ENCODE data around the gene IQSEC2. TPM values are rescaled to one million over a fixed set of nuclear protein-coding genes. Genes with fewer than 3 reads are reported as not detected.

The IQSEC2 gene
- polyA plus RNA-seq, 1 experiment = 13.5 TPM

GRCh38 chrX:53280331-53281320, 758 bp downstream of the IQSEC2 start:
- Histone ChIP-seq H3K36me3 (ENCODE audit: control insufficient read depth, insufficient read depth, low read length) (no peaks in the 10 kb centered on the region), H3K4me3 (ENCODE audit: low read depth, low read length) (peak overlapping the region; percentile 47), H3K27me3 (ENCODE audit: control insufficient read depth, insufficient read depth, low read length) (no peaks in the 10 kb centered on the region)
- ChIA-PET CTCF (no interaction called here), POLR2A (no interaction called here)
- no peak for TF ChIP-seq CTCF (IDR thresholded peaks at IDR 0.05; ENCODE audit: insufficient read depth, low read depth, low read length)
- DNase-seq (ENCODE audit: low read depth) = no peak

GRCh38 chrX:53279296-53280237, 1.8 kb downstream of the IQSEC2 start:
- Histone ChIP-seq H3K4me3 (ENCODE audit: low read depth, low read length) (peak overlapping the region; percentile 6), H3K27me3 (ENCODE audit: control insufficient read depth, insufficient read depth, low read length) (no peaks in the 10 kb centered on the region), H3K36me3 (ENCODE audit: control insufficient read depth, insufficient read depth, low read length) (no peaks in the 10 kb centered on the region)
- POLR2A ChIA-PET = no interaction called here
- DNase-seq (ENCODE audit: low read depth) = no peak
- CTCF ChIA-PET = no interaction called here
- TF ChIP-seq CTCF (IDR thresholded peaks at IDR 0.05; ENCODE audit: insufficient read depth, low read depth, low read length) = no peak

GRCh38 chrX:53272808-53273337, 8.5 kb downstream of the IQSEC2 start:
- POLR2A ChIA-PET = no interaction called here
- H3K36me3 ChIP-seq (ENCODE audit: control insufficient read depth, insufficient read depth, low read length) = no peaks in the 10 kb centered on the region
- CTCF ChIA-PET = no interaction called here
- no peaks in the 10 kb centered on the region for H3K27me3 ChIP-seq (ENCODE audit: control insufficient read depth, insufficient read depth, low read length)
- no peak overlapping the region for H3K4me3 ChIP-seq (ENCODE audit: low read depth, low read length)
- TF ChIP-seq CTCF (IDR thresholded peaks at IDR 0.05; ENCODE audit: insufficient read depth, low read depth, low read length) = no peak
- no peak for DNase-seq (ENCODE audit: low read depth)

GRCh38 chrX:53269536-53270107, 11.8 kb downstream of the IQSEC2 start:
- TF ChIP-seq CTCF (IDR thresholded peaks at IDR 0.05; ENCODE audit: insufficient read depth, low read depth, low read length) = no peak
- Histone ChIP-seq H3K4me3 (ENCODE audit: low read depth, low read length) (no peak overlapping the region), H3K36me3 (ENCODE audit: control insufficient read depth, insufficient read depth, low read length) (no peaks in the 10 kb centered on the region), H3K27me3 (ENCODE audit: control insufficient read depth, insufficient read depth, low read length) (no peaks in the 10 kb centered on the region)
- CTCF ChIA-PET = no interaction called here
- DNase-seq (ENCODE audit: low read depth) = no peak
- POLR2A ChIA-PET = no interaction called here
